ENCODE results near the gene LCN6.
"Not testable (repeated sequence)": the region's sequence is repeated elsewhere in the genome, so short reads cannot be mapped to it uniquely, and the experiment has no call there.

The LCN6 gene

GRCh38 chr9:136712690-136713544, 35.4 kb downstream of the LCN6 start:
- H3K9ac ChIP-seq (ENCODE audit: low read length), result no peak overlapping the region
- H3K27me3 ChIP-seq (ENCODE audit: low read length), result no peaks in the 10 kb centered on the region
- H3F3A ChIP-seq (ENCODE audit: insufficient read depth), result no peaks in the 10 kb centered on the region
- no peaks in the 10 kb centered on the region for H4K20me1 ChIP-seq (ENCODE audit: low read depth, low read length)
- H3K4me3 ChIP-seq (ENCODE audit: insufficient read depth, low read length, poor library complexity, severe bottlenecking), result no peak overlapping the region
- H3K36me3 ChIP-seq (ENCODE audit: low read length), result no peaks in the 10 kb centered on the region
- no peaks in the 10 kb centered on the region for H3K9me2 ChIP-seq (replicated peaks; ENCODE audit: insufficient read depth, low read length)
- H3K4me2 ChIP-seq (ENCODE audit: low read depth, low read length, poor library complexity, severe bottlenecking), result no peak overlapping the region
- no peak overlapping the region for H2AFZ ChIP-seq (ENCODE audit: low read depth, low read length, severe bottlenecking)
- no peaks in the 10 kb centered on the region for H3K9me3 ChIP-seq (ENCODE audit: insufficient read depth, low read length)
- no peaks in the 10 kb centered on the region for H3K79me2 ChIP-seq (ENCODE audit: insufficient read depth, low read length)
- TF ChIP-seq EZH2phosphoT487 (conservative IDR thresholded peaks at IDR 0.05; ENCODE audit: low read length), result no peak
- TF ChIP-seq CTCF (IDR thresholded peaks at IDR 0.05; ENCODE audit: insufficient read depth, low read length, poor library complexity, severe bottlenecking), result no peak
- H3K27ac ChIP-seq (ENCODE audit: low read depth, low read length), result no peak overlapping the region

- no peaks in the 10 kb centered on the region for H3K9me3 ChIP-seq (ENCODE audit: insufficient read depth, low read length)
- H3K9ac ChIP-seq (ENCODE audit: low read length), result no peak within 1 kb of the TSS
- H2AFZ ChIP-seq (ENCODE audit: low read depth, low read length, severe bottlenecking), result no peak within 1 kb of the TSS
- no peaks in the 10 kb centered on the region for H3K36me3 ChIP-seq (ENCODE audit: low read length)
- H3K4me3 ChIP-seq (ENCODE audit: insufficient read depth, low read length, poor library complexity, severe bottlenecking), result no peak within 1 kb of the TSS
- H3K4me2 ChIP-seq (ENCODE audit: low read depth, low read length, poor library complexity, severe bottlenecking), result no peak within 1 kb of the TSS
- no peak for TF ChIP-seq EZH2phosphoT487 (conservative IDR thresholded peaks at IDR 0.05; ENCODE audit: low read length)
- no peak for TF ChIP-seq CTCF (IDR thresholded peaks at IDR 0.05; ENCODE audit: insufficient read depth, low read length, poor library complexity, severe bottlenecking)
- no peak within 1 kb of the TSS for H3K27ac ChIP-seq (ENCODE audit: low read depth, low read length)
- H3K79me2 ChIP-seq (ENCODE audit: insufficient read depth, low read length), result no peaks in the 10 kb centered on the region
- H3K9me2 ChIP-seq (replicated peaks; ENCODE audit: insufficient read depth, low read length), result no peaks in the 10 kb centered on the region
- no peaks in the 10 kb centered on the region for H3K27me3 ChIP-seq (ENCODE audit: low read length)
- H3F3A ChIP-seq (ENCODE audit: insufficient read depth), result no peaks in the 10 kb centered on the region
- H4K20me1 ChIP-seq (ENCODE audit: low read depth, low read length), result no peaks in the 10 kb centered on the region
These were observed 36.3 kb downstream of the LCN6 start, which contains the start of gene DIPK1B for GRCh38 chr9:136711751-136712689. DIPK1B (plus strand) TSS chr9:136712572; CDS start chr9:136712666, 94 bp downstream.

DNA sequence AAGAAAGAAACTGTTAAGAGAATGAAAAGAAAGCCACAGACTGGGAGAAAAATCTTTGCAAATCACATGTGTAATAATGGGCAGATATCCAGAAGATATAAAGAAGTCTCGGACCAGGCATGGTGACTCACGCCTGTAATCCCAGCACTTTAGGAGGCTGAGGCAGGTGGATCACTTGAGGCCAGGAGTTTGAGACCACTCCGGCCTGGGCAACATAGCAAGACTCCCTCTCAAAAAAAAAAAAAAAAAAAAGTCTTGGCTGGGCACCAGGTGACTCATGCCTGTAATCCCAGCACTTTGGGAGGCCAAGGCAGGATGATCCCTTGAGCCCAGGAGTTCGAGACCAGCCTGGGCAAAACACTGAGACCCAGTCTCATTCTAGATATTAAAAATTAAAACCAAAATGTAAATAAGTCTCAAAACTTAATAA, 37.1 kb downstream of the LCN6 start:
- H3K9ac ChIP-seq (ENCODE audit: low read length); H2AFZ ChIP-seq (ENCODE audit: low read depth, low read length, severe bottlenecking); H3K4me3 ChIP-seq (ENCODE audit: insufficient read depth, low read length, poor library complexity, severe bottlenecking); H3K9me3 ChIP-seq (ENCODE audit: insufficient read depth, low read length); H3K27me3 ChIP-seq (ENCODE audit: low read length); H3K36me3 ChIP-seq (ENCODE audit: low read length); H3K9me2 ChIP-seq (replicated peaks; ENCODE audit: insufficient read depth, low read length); H3K4me2 ChIP-seq (ENCODE audit: low read depth, low read length, poor library complexity, severe bottlenecking); H3K79me2 ChIP-seq (ENCODE audit: insufficient read depth, low read length); H3K27ac ChIP-seq (ENCODE audit: low read depth, low read length); H4K20me1 ChIP-seq (ENCODE audit: low read depth, low read length); H3F3A ChIP-seq (ENCODE audit: insufficient read depth): not testable (repeated sequence)

Data from SU-DHL-6 (cell line).